SK-MEL-5 (cell line): ENCODE results near the gene OSBPL8. TPM values are rescaled to one million over a fixed set of nuclear protein-coding genes. Genes with fewer than 3 reads are reported as not detected.

ENCODE experiments used
- DNase-seq: peaks from one replicate; pipeline ENCODE4 v3.0.0-alpha.2; 2016; ENCODE audit warnings: low read depth, low spot score
- in situ Hi-C: cut with HindIII; loops from 2 replicates; pipeline ENCODE4 v1.10.0; 2016; ENCODE audit warnings: low sequenced_read_pairs, high pct_unique_total_duplicates, low pct_unique_long_range_greater_than_20kb
- small RNA-seq, 2 experiments: library from RNA; depleted of rRNA; stranded (forward); fragments of <200 nt; gene quantifications; one replicate each; pipeline ENCODE3, GENCODE V24; 2014
- total RNA-seq: library from RNA; depleted of rRNA; stranded (reverse); fragments of >200 nt; shearing (Covaris generic); gene quantifications from 2 replicates; pipeline ENCODE4 v1.2.3, GENCODE V29; 2014; rRNA removed

Gene OSBPL8
- total RNA-seq, 1 experiment from 2014 or later: 46.3 TPM

DNA sequence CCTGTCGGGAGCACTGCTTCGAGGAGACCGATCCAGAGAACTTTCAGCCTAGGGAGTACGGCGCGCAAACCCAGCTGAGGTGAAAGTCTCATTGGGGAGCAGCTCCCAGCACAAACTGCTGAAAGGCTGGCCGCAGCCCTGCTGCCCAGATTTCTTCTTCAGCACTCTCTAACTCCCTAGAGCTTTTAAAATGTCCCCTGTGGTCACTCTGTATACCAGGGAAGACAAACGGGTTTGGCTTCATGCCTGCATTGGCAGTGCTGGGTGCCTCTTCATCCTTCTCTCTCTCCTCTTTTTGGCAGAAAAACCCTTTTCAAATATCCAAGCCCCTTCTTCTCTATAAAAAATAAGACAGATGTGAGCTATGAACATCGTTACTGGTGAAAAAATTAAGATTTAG lies 246.3 kb downstream of the OSBPL8 start:
- no peak for DNase-seq
- in situ Hi-C loops: no loop called here

DNA sequence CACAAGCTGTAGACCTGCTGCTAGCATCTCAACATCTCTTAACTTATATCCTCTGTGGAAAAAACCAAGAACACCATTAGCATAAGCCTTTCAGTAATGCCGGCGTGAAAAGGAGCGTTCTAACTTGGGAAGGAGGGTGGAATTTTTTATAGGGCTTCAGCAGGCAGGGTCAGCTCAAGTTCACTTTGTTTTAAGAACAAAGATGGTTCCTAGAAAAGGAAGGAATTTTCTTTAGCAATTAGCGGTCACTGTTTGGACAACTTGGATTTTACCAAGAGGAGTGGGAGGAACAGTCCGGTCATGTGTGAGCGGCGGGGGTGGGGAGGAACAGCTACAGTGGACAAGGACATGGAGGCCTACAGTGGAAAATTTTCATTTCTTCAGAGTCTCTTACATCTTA lies 247.3 kb downstream of the OSBPL8 start:
- DNase-seq: no peak

DNA sequence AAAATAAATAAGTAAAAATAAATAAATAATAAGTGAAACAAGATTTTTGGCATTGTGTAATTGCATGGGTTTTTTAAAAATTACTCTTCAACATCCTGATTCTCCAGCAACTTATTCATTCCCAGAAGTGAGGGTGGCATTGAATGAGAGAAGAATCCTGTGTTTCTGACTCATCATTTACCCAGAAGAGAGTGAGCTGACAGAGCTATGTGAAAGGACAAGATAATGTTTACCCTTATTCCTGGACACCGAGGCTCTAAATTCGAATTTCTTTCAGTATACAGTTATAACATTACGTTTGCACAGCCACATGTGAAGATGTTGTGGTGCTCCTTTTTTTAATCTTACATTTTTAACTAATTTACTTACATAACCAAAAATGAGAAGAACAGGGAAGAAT lies 247.8 kb downstream of the OSBPL8 start:
- DNase-seq: no peak
- in situ Hi-C loops: no loop called here

More for the DNA sequence above, 247.3 kb downstream of the OSBPL8 start:
- in situ Hi-C loops: no loop called here

DNA sequence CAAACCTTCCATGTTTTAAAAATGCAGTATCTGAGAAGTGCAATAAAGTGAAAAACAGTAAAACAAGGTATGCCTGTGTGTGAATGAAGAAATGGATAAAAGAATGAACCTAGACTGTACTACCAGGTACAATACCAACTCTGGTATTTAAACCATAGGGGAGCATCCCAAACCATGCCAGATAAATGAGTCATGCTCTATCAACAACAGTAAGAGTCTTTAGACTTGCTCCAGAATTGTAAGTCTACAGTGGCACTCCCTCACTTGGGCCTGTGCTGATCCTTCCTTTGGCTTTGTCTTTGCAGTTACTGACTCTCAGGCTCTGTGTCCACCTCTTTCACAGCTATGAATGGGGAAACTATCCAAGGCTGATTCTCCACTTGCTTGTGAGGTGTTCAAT lies 249.5 kb downstream of the OSBPL8 start:
- in situ Hi-C loops: no loop called here
- no peak for DNase-seq

DNA sequence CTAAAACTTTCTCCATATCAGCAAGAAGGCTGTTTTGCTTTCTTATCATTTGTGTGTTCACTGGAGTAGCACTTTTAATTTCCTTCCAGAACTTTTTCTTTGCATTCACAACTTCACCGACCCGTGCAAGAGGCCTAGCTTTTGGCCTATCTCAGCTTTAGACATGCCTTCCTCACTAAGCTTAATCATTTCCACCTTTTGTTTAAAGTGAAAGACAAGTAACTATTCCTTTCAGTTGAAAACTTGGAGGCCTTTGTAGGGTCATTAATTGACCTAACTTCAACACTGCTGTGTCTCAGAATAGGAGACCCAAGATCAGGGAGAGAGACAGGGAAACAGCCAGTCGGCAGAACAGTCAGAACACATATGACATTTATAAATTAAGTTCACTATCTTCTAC lies 250.7 kb downstream of the OSBPL8 start:
- in situ Hi-C loops: no loop called here
- DNase-seq: no peak

DNA sequence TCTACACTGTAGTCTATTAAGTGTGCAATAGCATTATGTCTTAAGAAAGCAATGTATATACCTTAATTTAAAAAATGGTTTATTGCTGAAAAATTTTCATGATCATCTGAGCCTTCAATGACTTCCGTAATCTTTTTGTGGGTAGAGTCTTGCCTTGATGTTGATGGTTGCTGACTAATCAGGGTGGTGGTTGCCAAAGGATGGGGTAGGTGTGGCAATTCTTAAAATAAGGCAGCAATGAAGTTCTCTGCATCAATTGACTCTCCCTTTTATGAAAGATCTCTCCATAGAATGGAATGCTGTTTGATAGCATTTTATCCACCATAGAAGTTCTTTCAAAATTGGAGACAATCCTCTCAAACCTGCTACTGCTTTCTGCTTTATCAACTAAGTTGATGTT lies 252.5 kb downstream of the OSBPL8 start:
- in situ Hi-C loops: no loop called here

DNA sequence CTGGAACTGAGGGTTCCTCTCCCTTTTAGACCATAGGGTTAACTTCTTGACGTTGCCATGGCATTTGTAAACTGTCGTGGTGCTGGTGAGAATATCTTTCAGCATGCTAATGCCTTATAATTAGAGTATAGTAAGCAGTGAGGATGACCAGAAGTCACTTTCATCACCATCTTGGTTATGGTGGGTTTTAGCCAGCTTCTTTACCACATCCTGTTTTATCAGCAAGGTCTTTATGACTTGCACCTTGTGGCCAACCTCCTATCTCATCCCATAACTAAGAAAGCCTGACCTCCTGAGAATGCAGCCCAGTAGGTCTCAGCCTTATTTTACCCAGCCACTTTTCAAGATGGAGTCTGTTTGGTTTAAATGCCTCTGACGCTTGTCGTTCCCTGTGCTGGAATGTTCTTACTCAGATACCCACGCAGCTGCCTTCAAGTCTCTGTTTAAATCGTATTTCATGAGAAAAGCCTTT lies 255.5 kb downstream of the OSBPL8 start:
- in situ Hi-C loops: no loop called here
- no peak for DNase-seq

More for the DNA sequence above, 252.5 kb downstream of the OSBPL8 start:
- no peak for DNase-seq

DNA sequence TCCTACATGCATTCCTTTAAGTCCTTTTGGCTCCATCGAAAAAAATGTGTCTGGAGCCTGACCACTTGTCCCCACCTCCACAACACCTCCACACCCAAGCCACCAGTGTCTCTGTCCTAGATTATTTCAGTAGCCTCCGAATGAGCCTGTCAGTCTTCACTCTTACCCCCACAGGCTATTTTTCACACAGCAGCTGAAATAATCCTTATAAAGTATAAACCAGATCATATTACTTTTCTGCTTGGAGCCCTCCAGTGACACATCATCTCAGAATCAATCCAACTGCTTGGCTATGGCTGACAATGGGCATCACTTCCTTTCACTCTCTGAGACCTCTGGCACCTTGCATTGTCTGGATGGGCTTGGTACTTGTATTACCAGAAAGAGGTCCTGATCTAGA lies 256.2 kb downstream of the OSBPL8 start:
- DNase-seq: no peak
- in situ Hi-C loops: no loop called here

Small RNA genes lying within 50 kb of the gene (small RNA-seq; reads per million reads assigned to genes)
- 0 to 0.05 reads per million in 2 experiments for gene RN7SKP172

Other genes with a start within 250 kb of the OSBPL8 start
- gene BBS10, start 211.4 kb downstream of the OSBPL8 start, total RNA-seq: 12.0 and 12.5 TPM in 2 replicates
- 28.7 and 33.5 TPM in 2 replicates for gene ZDHHC17, start 204.3 kb upstream of the OSBPL8 start, total RNA-seq